Smooth muscle cell of the brain vasculature (primary cell): ENCODE measurements around the gene KDM6B.
"Not testable (repeated sequence)": the region's sequence is repeated elsewhere in the genome, so short reads cannot be mapped to it uniquely, and the experiment has no call there.

Experiments
- DNase-seq: peaks from one replicate; pipeline ENCODE4 v3.0.0-alpha.2; 2012; ENCODE audit warnings: low read depth, low spot score

KDM6B gene

GRCh38 chr17:7833795-7834541 is at the start of gene KDM6B:
Gene KDM6B (plus strand): TSS chr17:7834217. CDS start chr17:7845555, 11,338 bp downstream.
- DNase-seq: no peak

- no peak for DNase-seq
Observed at GRCh38 chr17:7786866-7787265, 47.2 kb upstream of the KDM6B start.

- DNase-seq: no peak
Observed at GRCh38 chr17:7789131-7789530, 44.9 kb upstream of the KDM6B start.

GRCh38 chr17:7790150-7790549 is 43.9 kb upstream of the KDM6B start:
- DNase-seq: no peak

- no peak for DNase-seq
Observed at GRCh38 chr17:7792611-7793010, 41.4 kb upstream of the KDM6B start.

GRCh38 chr17:7794075-7794663 is 39.8 kb upstream of the KDM6B start:
- DNase-seq: no peak

GRCh38 chr17:7797976-7798375 is 36.0 kb upstream of the KDM6B start:
- DNase-seq: no peak

GRCh38 chr17:7798839-7799238 is 35.2 kb upstream of the KDM6B start:
- DNase-seq: no peak

GRCh38 chr17:7803981-7804380 is 30.0 kb upstream of the KDM6B start:
- DNase-seq: no peak

GRCh38 chr17:7806587-7806986 is 27.4 kb upstream of the KDM6B start:
- DNase-seq: no peak

GRCh38 chr17:7807206-7807605 is 26.8 kb upstream of the KDM6B start:
- DNase-seq: no peak

- no peak for DNase-seq
Observed at GRCh38 chr17:7809086-7809790, 24.8 kb upstream of the KDM6B start.

GRCh38 chr17:7809791-7810343 is 24.1 kb upstream of the KDM6B start:
- not testable (repeated sequence) for DNase-seq

- DNase-seq: no peak
Observed at GRCh38 chr17:7811251-7811650, 22.8 kb upstream of the KDM6B start.

GRCh38 chr17:7814969-7815368 is 19.0 kb upstream of the KDM6B start:
- DNase-seq: no peak

- no peak for DNase-seq
Observed at GRCh38 chr17:7816926-7817642, 16.9 kb upstream of the KDM6B start.

GRCh38 chr17:7817643-7817964 is 16.4 kb upstream of the KDM6B start:
- DNase-seq: no peak

GRCh38 chr17:7818026-7818425 is 16.0 kb upstream of the KDM6B start:
- no peak for DNase-seq

GRCh38 chr17:7818746-7819645 is 15.0 kb upstream of the KDM6B start:
- no peak for DNase-seq

- no peak for DNase-seq
Observed at GRCh38 chr17:7820231-7820630, 13.8 kb upstream of the KDM6B start.

- DNase-seq: no peak
Observed at GRCh38 chr17:7822126-7822525, 11.9 kb upstream of the KDM6B start.
